Measurements from ENCODE around the gene LDB2.

DNA sequence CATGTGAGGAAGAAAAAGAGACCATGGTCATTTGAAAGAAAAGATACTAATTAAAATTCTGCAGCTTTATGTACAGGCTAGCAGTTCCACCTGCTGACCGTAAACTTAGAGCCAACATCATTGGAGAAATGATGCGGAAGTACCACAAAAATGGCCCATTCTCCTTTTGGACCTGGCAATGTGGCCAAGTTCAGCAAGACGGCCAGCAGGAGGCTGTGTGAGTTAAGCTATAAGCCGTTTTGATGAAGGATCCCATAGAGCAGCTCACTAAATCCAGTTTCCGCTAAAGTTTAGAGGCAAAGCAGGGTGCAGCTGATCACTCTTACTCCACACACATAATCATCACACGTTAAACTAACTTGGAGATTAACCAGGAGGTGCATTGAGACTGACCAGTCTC, 133.8 kb downstream of the LDB2 start:
- TF ChIP-seq, protein P1, sequence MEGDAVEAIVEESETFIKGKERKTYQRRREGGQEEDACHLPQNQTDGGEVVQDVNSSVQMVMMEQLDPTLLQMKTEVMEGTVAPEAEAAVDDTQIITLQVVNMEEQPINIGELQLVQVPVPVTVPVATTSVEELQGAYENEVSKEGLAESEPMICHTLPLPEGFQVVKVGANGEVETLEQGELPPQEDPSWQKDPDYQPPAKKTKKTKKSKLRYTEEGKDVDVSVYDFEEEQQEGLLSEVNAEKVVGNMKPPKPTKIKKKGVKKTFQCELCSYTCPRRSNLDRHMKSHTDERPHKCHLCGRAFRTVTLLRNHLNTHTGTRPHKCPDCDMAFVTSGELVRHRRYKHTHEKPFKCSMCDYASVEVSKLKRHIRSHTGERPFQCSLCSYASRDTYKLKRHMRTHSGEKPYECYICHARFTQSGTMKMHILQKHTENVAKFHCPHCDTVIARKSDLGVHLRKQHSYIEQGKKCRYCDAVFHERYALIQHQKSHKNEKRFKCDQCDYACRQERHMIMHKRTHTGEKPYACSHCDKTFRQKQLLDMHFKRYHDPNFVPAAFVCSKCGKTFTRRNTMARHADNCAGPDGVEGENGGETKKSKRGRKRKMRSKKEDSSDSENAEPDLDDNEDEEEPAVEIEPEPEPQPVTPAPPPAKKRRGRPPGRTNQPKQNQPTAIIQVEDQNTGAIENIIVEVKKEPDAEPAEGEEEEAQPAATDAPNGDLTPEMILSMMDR (conservative IDR thresholded peaks at IDR 0.05; ENCODE audit: low read length) = no peak
- TF ChIP-seq EZH2phosphoT487 (IDR thresholded peaks at IDR 0.05; ENCODE audit: borderline replicate concordance, low read depth, low read length) = no peak
